Naive thymus-derived CD8-positive, alpha-beta T cell (primary cell): ENCODE measurements around the gene STK11. TPM values are rescaled to one million over a fixed set of nuclear protein-coding genes. Genes with fewer than 3 reads are reported as not detected.

ENCODE experiments used
- ATAC-seq, 2 donors: fragments of 150-1000 bp; cut with Tn5 transposase in 1 of 2; sonication (Bioruptor Pico), chemical (Tn5 transposase) in 1 of 2; 1 replicate in 1 of 2; 2 replicates in 1 of 2; pipeline ENCODE4 v1.10.0; 2021; ENCODE audit warnings: mild to moderate bottlenecking in 2 of 2, moderate library complexity in 2 of 2
- POLR2A ChIA-PET: fragments of 350-600 bp; sonication (Branson Sonifier 250); formaldehyde crosslinking; loops from one replicate; lab custom pipeline; 2021; ENCODE audit warnings: antibody characterized with exemption; lab: Charles Lee
- DNase-seq, 10 donors: peaks; one replicate each; pipeline versions ENCODE4 v3.0.0 to v3.0.0-alpha.2; 2020 to 2022
- H3K27ac Mint-ChIP-seq, 10 donors: one replicate each; pipeline ENCODE4 v1.8.0; 2020 to 2022; ENCODE audit warnings: mild to moderate bottlenecking in 10 of 10, mixed read lengths in 10 of 10, moderate library complexity in 4 of 10, inconsistent platforms in 1 of 10
- H3K27me3 Mint-ChIP-seq, 5 donors: one replicate each; pipeline ENCODE4 v1.8.0; 2021 to 2022; ENCODE audit warnings: mixed read lengths in 5 of 5
- H3K36me3 Mint-ChIP-seq, 3 donors: one replicate each; pipeline ENCODE4 v1.8.0; 2020 to 2022; ENCODE audit warnings: mixed read lengths in 3 of 3, mild to moderate bottlenecking in 2 of 3, inconsistent platforms in 1 of 3
- H3K4me1 Mint-ChIP-seq, 4 donors: one replicate each; pipeline ENCODE4 v1.8.0; 2021 to 2022; ENCODE audit warnings: mixed read lengths in 4 of 4
- H3K4me3 Mint-ChIP-seq, 10 donors: one replicate each; pipeline ENCODE4 v1.8.0; 2020 to 2022; ENCODE audit warnings: mild to moderate bottlenecking in 10 of 10, mixed read lengths in 10 of 10, moderate library complexity in 6 of 10, inconsistent platforms in 1 of 10
- H3K9me3 Mint-ChIP-seq, 9 donors: one replicate each; pipeline ENCODE4 v1.8.0; 2020 to 2022; ENCODE audit warnings: mixed read lengths in 9 of 9, mild to moderate bottlenecking in 3 of 9, inconsistent platforms in 1 of 9, moderate library complexity in 1 of 9
- polyA plus RNA-seq, 3 donors: library from polyadenylated mRNA; unstranded; fragments of 300-500 nt; fragmentation: Illumina TruSeq; gene quantifications; one replicate each; pipeline ENCODE4 v1.2.3, GENCODE V29; 2021
- total RNA-seq, 8 experiments: library from RNA in 2 of 8; stranded (reverse) in 2 of 8; gene quantifications; one replicate each; pipeline ENCODE4 v1.2.3 and lab custom pipeline; 2021 to 2026

STK11 gene
- total and polyA plus RNA-seq, 5 experiments from 2014 or later, result 12.3 to 96.0 (median 43.9) TPM

DNA sequence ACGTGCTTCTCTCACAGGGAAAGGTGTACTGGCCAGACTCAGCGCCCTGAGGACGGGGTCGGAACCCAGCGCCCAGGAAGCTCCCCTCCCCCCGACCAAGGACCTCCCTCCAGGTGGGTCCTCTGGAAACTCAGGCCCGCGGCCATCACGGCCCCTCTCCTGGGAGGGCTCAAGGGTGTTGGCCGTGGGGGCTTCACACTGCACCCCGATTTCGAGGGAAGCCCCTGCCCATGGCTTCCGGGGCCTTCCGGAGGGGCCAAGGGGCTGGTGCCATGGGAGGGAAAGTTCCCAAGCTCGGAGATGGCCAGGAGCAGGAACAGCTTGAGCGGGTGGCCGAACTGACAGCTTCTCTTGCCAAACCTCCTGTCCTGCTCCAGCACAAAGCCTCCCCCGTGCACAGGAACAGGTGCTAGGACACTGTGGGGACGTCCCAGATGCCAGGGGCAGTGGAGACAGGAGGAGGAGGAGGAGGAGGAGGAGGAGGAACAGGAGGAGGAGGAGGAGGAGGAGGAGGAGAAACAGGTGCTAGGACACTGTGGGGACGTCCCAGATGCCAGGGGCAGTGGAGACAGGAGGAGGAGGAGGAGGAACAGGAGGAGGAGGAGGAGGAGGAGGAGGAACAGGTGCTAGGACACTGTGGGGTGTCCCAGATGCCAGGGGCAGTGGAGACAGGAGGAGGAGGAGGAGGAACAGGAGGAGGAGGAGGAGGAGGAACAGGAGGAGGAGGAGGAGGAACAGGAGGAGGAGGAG is 41.5 kb upstream of the STK11 start:
- POLR2A ChIA-PET, result interaction anchor here (0.6 kb wide), 1 partner anchor 710 kb away, joined by 6 read pairs; no protein-coding TSS in a partner anchor
- DNase-seq, result no peak
- Mint-ChIP-seq H3K27me3 (no peaks in the 10 kb centered on the region), H3K4me3 (peak overlapping the region in 1 of 10 donors; percentile 10), H3K4me1 (peaks cover 7 to 16% (median 10%) of the 10 kb centered on the region in 4 donors), H3K9me3 (no peaks in the 10 kb centered on the region), H3K27ac (no peak overlapping the region), H3K36me3 (peaks cover 0 to 6% (median 4%) of the 10 kb centered on the region in 3 donors)
- no peak for ATAC-seq

DNA sequence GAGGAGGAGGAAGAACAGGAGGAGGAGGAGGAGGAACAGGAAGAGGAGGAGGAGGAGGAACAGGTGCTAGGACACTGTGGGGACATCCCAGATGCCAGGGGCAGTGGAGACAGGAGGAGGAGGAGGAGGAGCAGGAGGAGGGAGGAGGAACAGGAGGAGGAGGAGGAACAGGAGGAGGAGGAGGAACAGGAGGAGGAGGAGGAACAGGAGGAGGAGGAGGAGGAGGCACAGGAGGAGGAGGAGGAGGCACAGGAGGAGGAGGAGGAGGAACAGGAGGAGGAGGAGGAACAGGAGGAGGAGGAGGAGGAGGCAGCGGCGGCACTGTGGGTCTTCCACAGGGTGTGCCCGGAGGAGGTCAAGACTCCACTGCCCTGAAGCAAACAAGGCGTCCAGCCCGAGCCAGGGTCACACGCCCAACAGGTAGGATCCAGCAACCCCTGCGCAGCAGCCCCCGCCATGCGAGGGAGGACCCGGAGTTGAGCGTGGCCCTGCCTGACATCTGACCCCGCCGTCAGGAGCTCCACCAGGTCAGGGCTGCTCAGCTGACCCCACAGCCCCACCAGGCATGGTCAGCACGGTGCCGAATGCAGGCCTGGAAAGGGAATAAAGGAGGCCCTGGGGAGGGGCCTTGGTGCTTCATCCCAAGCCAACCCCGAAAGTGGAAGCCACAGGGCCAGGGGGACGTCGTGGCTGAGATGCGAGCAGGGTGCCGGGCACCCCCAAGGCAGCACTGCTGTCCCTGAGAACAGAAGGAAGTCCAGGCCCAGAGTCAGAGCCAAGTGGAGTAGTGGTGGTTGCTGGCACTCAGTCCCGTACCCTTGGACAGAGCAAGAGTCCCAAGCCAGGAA is 40.7 kb upstream of the STK11 start:
- H3K9me3 Mint-ChIP-seq, result no peaks in the 10 kb centered on the region
- ATAC-seq, result no peak
- peaks cover 0 to 9% (median 4%) of the 10 kb centered on the region in 3 donors for H3K36me3 Mint-ChIP-seq
- DNase-seq, result no peak
- peaks cover 7 to 20% (median 14%) of the 10 kb centered on the region in 4 donors for H3K4me1 Mint-ChIP-seq
- no peaks in the 10 kb centered on the region for H3K27me3 Mint-ChIP-seq
- peak overlapping the region in 1 of 10 donors; percentile 53 for H3K27ac Mint-ChIP-seq
- H3K4me3 Mint-ChIP-seq, result no peak overlapping the region
- POLR2A ChIA-PET, result interaction anchor here (0.7 kb wide), 1 partner anchor 47 kb away, joined by 3 read pairs; no protein-coding TSS in a partner anchor

DNA sequence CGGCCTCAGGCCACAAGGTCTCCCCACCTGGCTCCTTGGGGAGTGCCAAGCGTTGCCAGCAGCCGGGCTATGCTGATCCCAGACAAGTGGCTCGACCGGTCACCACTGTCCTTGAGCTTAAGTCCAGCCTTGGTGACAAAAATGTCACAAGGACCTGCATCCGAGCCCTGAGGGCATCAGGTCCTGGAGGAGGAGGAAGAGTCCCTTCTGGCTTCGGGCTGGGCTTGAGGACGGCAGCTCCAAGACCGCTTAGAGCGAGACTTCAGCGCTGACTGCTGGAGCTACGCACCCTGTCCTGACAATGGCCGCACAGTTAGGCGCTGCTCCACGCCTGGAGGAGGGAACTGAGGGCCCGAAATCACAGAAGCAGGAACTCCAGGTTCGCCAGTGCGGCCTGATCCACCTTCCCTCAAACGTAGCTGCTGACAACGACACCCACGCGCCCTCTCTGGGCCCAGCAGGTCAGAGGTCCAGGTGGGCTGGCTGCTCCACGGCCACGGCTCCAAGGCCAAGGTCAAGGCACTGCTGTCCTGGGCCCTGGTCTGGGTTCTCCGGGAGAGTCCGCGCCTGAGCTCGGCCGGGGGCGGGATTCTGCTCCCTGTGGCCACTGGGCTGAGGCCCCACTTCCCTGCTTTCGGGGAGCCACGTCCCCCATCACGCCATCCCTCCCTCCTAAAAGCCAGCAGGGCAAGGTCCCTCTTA is 38.6 kb upstream of the STK11 start:
- POLR2A ChIA-PET, result interaction anchor here (0.5 to 1.1 kb wide), 3 partner anchors 102 to 112 kb away, joined by 3 to 5 read pairs (median 3); partner anchors contain the start of gene CIRBP
- DNase-seq, result no peak
- H3K27ac Mint-ChIP-seq, result peak overlapping the region in 4 of 10 donors; percentile 49 to 82 (median 66)

DNA sequence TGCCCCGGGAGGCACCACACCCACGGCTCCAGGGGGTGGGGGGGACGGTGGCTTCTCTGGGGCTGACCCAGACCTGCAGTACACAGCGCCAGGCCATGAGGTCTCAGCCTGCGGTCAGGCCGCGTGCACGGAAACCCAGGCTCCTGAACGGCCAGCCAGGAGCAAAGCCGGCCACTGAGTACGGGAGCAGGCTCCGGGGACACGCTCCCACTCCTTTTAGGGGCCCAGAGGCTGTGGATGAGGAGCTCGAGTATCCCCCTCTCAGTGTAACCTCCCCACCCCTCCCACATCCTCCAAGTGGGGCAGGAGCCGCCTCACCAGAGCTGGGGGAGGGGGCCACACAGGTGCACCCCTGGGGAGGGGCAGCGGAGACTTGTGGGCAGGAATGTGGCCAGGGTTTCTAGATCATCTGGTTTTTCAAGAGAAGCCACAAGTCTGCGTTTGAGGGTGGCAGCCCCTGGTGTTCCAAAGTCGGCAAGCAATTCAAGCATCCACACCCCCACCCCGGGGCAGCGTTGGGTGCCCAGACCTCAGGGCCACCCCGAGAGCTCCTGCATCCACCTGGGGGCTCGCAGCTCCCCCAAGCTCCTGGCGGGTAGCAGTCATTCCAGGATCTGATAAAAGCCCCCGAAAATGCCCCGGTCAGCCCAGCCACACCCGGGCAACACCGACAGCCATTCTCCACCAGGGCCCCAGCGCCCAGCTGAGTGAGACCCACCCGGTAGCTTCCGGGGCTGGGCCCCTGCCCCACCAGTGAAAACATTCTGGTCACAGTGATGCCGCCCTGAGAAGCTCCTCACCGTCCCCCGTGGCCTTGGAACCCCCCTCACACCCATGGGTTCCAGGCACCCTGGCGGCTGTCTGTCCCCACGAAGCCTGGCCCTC is 37.6 kb upstream of the STK11 start:
- POLR2A ChIA-PET, result interaction anchor here (0.5 kb wide), 1 partner anchor 170 kb away, joined by 4 read pairs; no protein-coding TSS in a partner anchor
- H3K4me1 Mint-ChIP-seq, result peaks cover 10 to 40% (median 26%) of the 10 kb centered on the region in 4 donors
- no peak for DNase-seq
- no peaks in the 10 kb centered on the region for H3K9me3 Mint-ChIP-seq
- no peak for ATAC-seq
- no peak overlapping the region for H3K4me3 Mint-ChIP-seq
- H3K27ac Mint-ChIP-seq, result no peak overlapping the region
- no peaks in the 10 kb centered on the region for H3K27me3 Mint-ChIP-seq
- peaks cover 0 to 10% (median 4%) of the 10 kb centered on the region in 3 donors for H3K36me3 Mint-ChIP-seq

More for the DNA sequence above, 38.6 kb upstream of the STK11 start:
- no peak for ATAC-seq
- H3K9me3 Mint-ChIP-seq, result no peaks in the 10 kb centered on the region
- no peaks in the 10 kb centered on the region for H3K27me3 Mint-ChIP-seq
- H3K4me1 Mint-ChIP-seq, result peaks cover 14 to 36% (median 25%) of the 10 kb centered on the region in 4 donors
- no peak overlapping the region for H3K4me3 Mint-ChIP-seq
- peaks cover 0 to 12% (median 4%) of the 10 kb centered on the region in 3 donors for H3K36me3 Mint-ChIP-seq

GRCh38 chr19:1168572-1169410 is 36.8 kb upstream of the STK11 start:
- no peak for ATAC-seq
- DNase-seq, result no peak
- no peaks in the 10 kb centered on the region for H3K27me3 Mint-ChIP-seq
- H3K9me3 Mint-ChIP-seq, result no peaks in the 10 kb centered on the region
- H3K4me1 Mint-ChIP-seq, result peaks cover 8 to 41% (median 23%) of the 10 kb centered on the region in 4 donors
- peaks cover 0 to 9% (median 4%) of the 10 kb centered on the region in 3 donors for H3K36me3 Mint-ChIP-seq
- no peak overlapping the region for H3K4me3 Mint-ChIP-seq
- POLR2A ChIA-PET, result interaction anchor here (0.5 kb wide), 1 partner anchor 171 kb away, joined by 4 read pairs; no protein-coding TSS in a partner anchor
- peak overlapping the region in 1 of 10 donors; percentile 50 for H3K27ac Mint-ChIP-seq

GRCh38 chr19:1169411-1169791 is 36.2 kb upstream of the STK11 start:
- DNase-seq, result no peak
- Mint-ChIP-seq H3K27ac (peak overlapping the region in 1 of 10 donors; percentile 75), H3K4me3 (peak overlapping the region in 2 of 10 donors; percentile 47 to 67), H3K36me3 (peaks cover 0 to 9% (median 4%) of the 10 kb centered on the region in 3 donors), H3K9me3 (no peaks in the 10 kb centered on the region), H3K27me3 (no peaks in the 10 kb centered on the region), H3K4me1 (peaks cover 8 to 43% (median 24%) of the 10 kb centered on the region in 4 donors)
- ATAC-seq, result no peak
- POLR2A ChIA-PET, result no interaction called here

- Mint-ChIP-seq H3K4me3 (peak overlapping the region in 8 of 10 donors; percentile 6 to 67 (median 56)), H3K36me3 (peaks cover 0 to 9% (median 4%) of the 10 kb centered on the region in 3 donors), H3K9me3 (no peaks in the 10 kb centered on the region), H3K27me3 (no peaks in the 10 kb centered on the region), H3K4me1 (peaks cover 10 to 46% (median 26%) of the 10 kb centered on the region in 4 donors), H3K27ac (peak overlapping the region in 7 of 10 donors; percentile 3 to 86 (median 36))
- no peak for DNase-seq
- ATAC-seq, result no peak
- POLR2A ChIA-PET, result no interaction called here
Observed at GRCh38 chr19:1169921-1170885, 35.4 kb upstream of the STK11 start.

DNA sequence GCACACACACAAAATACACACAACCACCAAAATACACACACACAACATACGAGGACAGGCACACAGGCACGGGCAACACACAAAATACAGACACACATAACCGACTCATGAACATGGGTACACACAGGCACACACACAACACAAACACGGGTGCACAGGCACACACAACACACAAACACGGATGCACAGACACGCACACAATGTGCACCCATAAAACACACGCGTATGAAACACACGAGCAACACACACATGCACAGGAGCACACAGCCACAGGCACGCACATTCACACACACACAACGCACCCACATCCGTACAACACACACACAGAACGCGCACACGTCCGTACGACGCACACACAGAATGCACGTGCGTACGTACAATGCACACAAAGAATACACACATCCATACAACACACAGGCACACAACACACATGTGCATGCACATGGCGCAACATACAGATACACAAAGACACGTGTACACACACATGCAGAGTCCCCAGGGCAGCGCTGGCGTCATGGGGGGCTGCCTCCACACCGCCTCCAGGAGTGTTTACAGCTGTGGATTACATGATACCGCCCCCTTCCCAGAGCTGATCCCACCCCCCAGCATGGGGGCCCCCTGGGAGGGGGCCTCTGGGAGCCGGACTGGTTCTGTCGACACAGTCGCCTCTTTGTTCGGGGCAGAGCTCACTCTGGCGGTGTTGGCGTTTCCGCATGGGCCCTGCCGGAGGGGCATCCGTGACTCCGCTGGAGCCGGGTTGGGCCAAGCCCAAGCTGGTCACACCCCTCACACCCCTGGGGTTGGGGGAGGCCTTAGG is 34.4 kb upstream of the STK11 start:
- no peak for ATAC-seq
- Mint-ChIP-seq H3K4me3 (peak overlapping the region in 9 of 10 donors; percentile 6 to 87 (median 45)), H3K27ac (peak overlapping the region in 9 of 10 donors; percentile 3 to 92 (median 66)), H3K36me3 (peaks cover 0 to 9% (median 4%) of the 10 kb centered on the region in 3 donors), H3K4me1 (peaks cover 10 to 46% (median 26%) of the 10 kb centered on the region in 4 donors), H3K27me3 (no peaks in the 10 kb centered on the region), H3K9me3 (no peaks in the 10 kb centered on the region)
- POLR2A ChIA-PET, result interaction anchor here (0.7 kb wide), 1 partner anchor 66 kb away, joined by 3 read pairs; no protein-coding TSS in a partner anchor
- no peak for DNase-seq

GRCh38 chr19:1171755-1172352 is 33.7 kb upstream of the STK11 start:
- ATAC-seq (no peak), DNase-seq (no peak)
- Mint-ChIP-seq H3K36me3 (peaks cover 0 to 6% (median 1%) of the 10 kb centered on the region in 3 donors), H3K27ac (peak overlapping the region in 8 of 10 donors; percentile 33 to 95 (median 87)), H3K9me3 (no peaks in the 10 kb centered on the region), H3K27me3 (no peaks in the 10 kb centered on the region), H3K4me1 (peaks cover 10 to 42% (median 26%) of the 10 kb centered on the region in 4 donors), H3K4me3 (peak overlapping the region; percentile 53 to 93 (median 82))
- POLR2A ChIA-PET, result interaction anchor here (0.7 to 1.2 kb wide), 2 partner anchors 20 to 67 kb away, joined by 3 to 4 read pairs; no protein-coding TSS in a partner anchor
